ENCODE measurements around the gene CKAP2. TPM values are rescaled to one million over a fixed set of nuclear protein-coding genes. Genes with fewer than 3 reads are reported as not detected.

The CKAP2 gene
- total and polyA plus RNA-seq, 2 of the 8 experiments (the other 6 are each of a cell fraction or from before 2014, with no cell fraction given): 8.3 to 70.7 TPM

DNA sequence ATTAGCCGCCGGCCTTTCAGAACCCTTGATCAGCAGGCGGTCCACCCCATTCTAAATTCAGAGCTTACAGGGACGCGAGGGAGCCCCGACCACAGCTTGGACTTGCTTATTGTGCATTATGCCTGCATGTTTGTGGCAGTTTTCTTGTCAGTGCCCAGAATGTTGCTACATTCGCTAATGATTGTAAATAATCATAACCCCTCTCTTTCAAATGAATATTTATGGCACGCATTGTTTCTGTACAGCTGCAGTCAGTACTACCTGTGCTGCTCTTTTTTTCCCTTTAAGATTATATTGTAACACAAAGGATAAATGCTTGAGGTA, 4.5 kb upstream of the CKAP2 start:
- H3K4ac ChIP-seq (replicated peaks; ENCODE audit: insufficient read length, low read depth, low read length): no peak overlapping the region
- peaks cover 0 to 28% of the 10 kb centered on the region in 2 experiments; a peak in 2 of 4 replicates for H3K79me2 ChIP-seq (ENCODE audit: control insufficient read depth in 1 of 2, insufficient read depth in 2 of 2, low read length in 2 of 2)
- H2BK120ac ChIP-seq (replicated peaks; ENCODE audit: low read depth, low read length): no peak overlapping the region
- TF ChIP-seq KDM4A (IDR thresholded peaks at IDR 0.05; ENCODE audit: low read depth, low read length, severe bottlenecking) (no peak), TCF12 (IDR thresholded peaks at IDR 0.05; ENCODE audit: low read depth, low read length) (no peak), CEBPB (IDR thresholded peaks at IDR 0.05; ENCODE audit: low read depth, low read length) (no peak), TAF1 (IDR thresholded peaks at IDR 0.05; ENCODE audit: low read depth, low read length) (no peak), ZNF274 (IDR thresholded peaks at IDR 0.05; ENCODE audit: borderline replicate concordance, extremely low read depth, low read length) (no peak), CREB1 (IDR thresholded peaks at IDR 0.05) (no peak), SRF (IDR thresholded peaks at IDR 0.05; ENCODE audit: low read depth, low read length) (no peak), EGR1 (IDR thresholded peaks at IDR 0.05; ENCODE audit: borderline replicate concordance, low read depth, low read length) (no peak)
- H3K18ac ChIP-seq (ENCODE audit: extremely low read depth, low read length): no peak overlapping the region
- H2BK20ac ChIP-seq (ENCODE audit: low read length): no peak overlapping the region
- no peaks in the 10 kb centered on the region for H3K36me3 ChIP-seq (ENCODE audit: control insufficient read depth in 2 of 4, insufficient read depth in 4 of 4, low read length in 3 of 4)
- peak overlapping the region in 1 of 2 experiments; percentile 62; a peak in 3 of 4 replicates for H3K4me2 ChIP-seq (ENCODE audit: insufficient read depth in 1 of 2, low read depth in 2 of 2, low read length in 2 of 2)
- no peak overlapping the region for H2AK5ac ChIP-seq (ENCODE audit: low read depth, low read length)
- no peak overlapping the region for H4K91ac ChIP-seq (replicated peaks; ENCODE audit: insufficient read length, low read length)
- H3K4me1 ChIP-seq (replicated peaks in 1 of 4; ENCODE audit: control insufficient read depth in 3 of 4, insufficient read depth in 4 of 4, low read length in 3 of 4): peaks cover 2 to 6% (median 3%) of the 10 kb centered on the region in 4 experiments; a peak in 3 of 7 replicates
- no peak overlapping the region for H2BK15ac ChIP-seq (ENCODE audit: low read length)
- H4K20me1 ChIP-seq (replicated peaks in 1 of 2; ENCODE audit: control insufficient read depth in 1 of 2, insufficient read depth in 2 of 2, low read length in 2 of 2): peaks cover 0 to 6% of the 10 kb centered on the region in 2 experiments
- POLR2A ChIA-PET (ENCODE audit: partially characterized antibody): interaction anchor here (0.6 to 2.0 kb wide), 4 partner anchors 12 to 256 kb away, joined by 3 to 11 read pairs (median 6); partner anchors contain the start of gene SUGT1
- no peak overlapping the region for H3K23ac ChIP-seq (ENCODE audit: insufficient read length)
- H3K27me3 ChIP-seq (replicated peaks in 1 of 4; ENCODE audit: control insufficient read depth in 3 of 4, extremely low read depth in 1 of 4, insufficient read depth in 3 of 4, low read length in 3 of 4): no peaks in the 10 kb centered on the region
- no peak overlapping the region for H3K27ac ChIP-seq (ENCODE audit: low read depth, low read length)
- FAIRE-seq (no peak), DNase-seq (ENCODE audit: low read depth in 1 of 2, low spot score in 2 of 2) (no peak)
- H3K9ac ChIP-seq (replicated peaks in 1 of 4; ENCODE audit: extremely low read depth in 1 of 4, low read depth in 3 of 4, low read length in 3 of 4): no peak overlapping the region
- peak overlapping the region in 1 of 4 experiments; percentile 92; a peak in 5 of 8 replicates for H3K4me3 ChIP-seq (ENCODE audit: extremely low read depth in 1 of 4, insufficient read depth in 2 of 4, low read depth in 3 of 4, low read length in 4 of 4)
- H4K8ac ChIP-seq (ENCODE audit: extremely low read depth, insufficient read depth, low read length): no peak overlapping the region
- H2AFZ ChIP-seq (ENCODE audit: low read length): 0 out of 2 replicates have a peak overlapping the region, but pooled peaks have one; percentile 92
- H2BK5ac ChIP-seq (ENCODE audit: low read depth, low read length): no peak overlapping the region
- H3K14ac ChIP-seq (ENCODE audit: insufficient read length): no peak overlapping the region
- no peak overlapping the region for H2BK12ac ChIP-seq (ENCODE audit: low read depth, low read length)
- H4K5ac ChIP-seq (ENCODE audit: insufficient read length, low read depth, low read length): no peak overlapping the region
- peaks cover 7% of the 10 kb centered on the region for H3K79me1 ChIP-seq (ENCODE audit: low read depth, low read length)
- no peak overlapping the region for H3K56ac ChIP-seq (replicated peaks; ENCODE audit: insufficient read length, low read depth, low read length)
- no peaks in the 10 kb centered on the region for H3K9me3 ChIP-seq (ENCODE audit: insufficient read depth in 2 of 2, low read depth in 1 of 2, low read length in 1 of 2)
- H3K23me2 ChIP-seq (ENCODE audit: low read depth, low read length): peaks cover 9% of the 10 kb centered on the region
- WGBS, 2 experiments (ENCODE audit: extremely low coverage in 1 of 2, insufficient coverage in 1 of 2, insufficient read length in 1 of 2, insufficient replicate concordance in 2 of 2, low coverage in 1 of 2, low lambda C conversion rate in 2 of 2, missing lambda C conversion rate in 1 of 2): 13% methylated on average over 8 of the region's 8 CpGs; no CpG with 5 or more reads in 1 of the 2 experiments
- CTCF ChIA-PET (ENCODE audit: partially characterized antibody): interaction anchor here (0.6 to 3.3 kb wide), 29 partner anchors 9 to 558 kb away, joined by 3 to 18 read pairs (median 4); partner anchors contain the start of gene NEK3

All from H1 (cell line).